ENCODE results near the gene GHR.

GHR gene

DNA sequence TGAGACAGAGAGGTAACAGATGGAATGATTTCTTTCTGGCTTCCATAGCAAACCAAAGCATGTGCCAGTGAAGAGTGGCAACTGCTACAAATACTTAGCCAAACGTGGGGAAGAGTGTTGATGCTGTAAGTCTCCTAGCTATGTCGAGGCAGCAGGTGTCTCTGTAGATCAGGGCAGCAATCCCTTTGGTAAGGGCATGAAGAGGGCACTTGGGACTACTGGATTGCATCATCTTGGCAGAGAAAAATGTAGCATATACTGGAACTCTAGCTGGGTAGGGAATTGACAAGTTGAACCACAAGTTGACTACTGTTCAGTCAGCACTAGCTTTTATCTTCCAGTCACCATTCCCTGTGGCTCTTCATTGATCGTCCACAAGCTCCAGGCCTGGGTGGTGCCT, 75.8 kb downstream of the GHR start:
- Histone ChIP-seq H3K9me3 (ENCODE audit: control extremely low read depth in 1 of 5, control insufficient read depth in 4 of 5, insufficient read depth in 2 of 5, low read depth in 1 of 5, low read length in 4 of 5) (no peaks in the 10 kb centered on the region), H3K36me3 (ENCODE audit: control insufficient read depth in 4 of 4, insufficient read depth in 4 of 4, low read length in 3 of 4) (no peaks in the 10 kb centered on the region), H3K4me1 (ENCODE audit: control extremely low read depth in 1 of 4, control insufficient read depth in 4 of 4, insufficient read depth in 4 of 4, low read length in 3 of 4) (no peaks in the 10 kb centered on the region), H3K4me3 (ENCODE audit: control insufficient read depth in 1 of 7, extremely low read depth in 1 of 7, insufficient read depth in 4 of 7, low read depth in 2 of 7, low read length in 6 of 7) (no peak overlapping the region), H3K27me3 (replicated peaks in 2 of 5; ENCODE audit: control insufficient read depth in 4 of 5, insufficient read depth in 5 of 5, low read length in 4 of 5) (no peaks in the 10 kb centered on the region), H3K27ac (ENCODE audit: insufficient read depth in 1 of 2, low read depth in 1 of 2, low read length in 2 of 2, poor library complexity in 1 of 2, severe bottlenecking in 2 of 2) (no peak overlapping the region)
- POLR2A ChIA-PET: no interaction called here
- no peak for DNase-seq
- CTCF ChIA-PET: no interaction called here
- WGBS (ENCODE audit: insufficient coverage): 93% methylated on average over 3 of the region's 3 CpGs

DNA sequence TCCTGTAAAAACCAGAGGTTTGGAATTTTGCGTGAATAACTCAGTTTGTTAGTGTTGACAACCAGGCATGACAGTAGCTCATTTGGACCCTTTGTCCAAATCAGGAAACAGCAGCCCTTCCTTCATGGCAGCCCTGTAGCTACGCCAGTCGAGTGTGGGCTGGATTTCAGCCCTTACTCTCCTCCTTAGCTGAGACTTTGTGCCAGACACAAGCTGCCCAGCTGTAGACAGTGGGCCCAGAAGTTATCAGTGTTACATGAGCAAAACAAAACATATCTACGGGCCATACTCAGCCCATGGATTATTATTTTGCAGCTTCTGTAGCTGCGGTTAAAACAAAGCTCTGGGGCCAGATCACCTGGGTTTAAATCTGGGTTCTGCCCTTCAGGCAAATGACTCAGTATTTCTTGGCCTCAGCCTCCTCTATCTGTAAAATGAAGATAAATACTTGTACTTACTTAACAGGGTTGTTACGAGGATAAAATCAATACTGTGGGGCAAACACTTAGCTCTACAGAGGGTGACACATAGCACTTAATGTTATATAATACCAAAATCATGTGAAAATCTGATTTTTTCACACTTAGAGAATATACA, 76.9 kb downstream of the GHR start:
- ChIA-PET CTCF (no interaction called here), POLR2A (no interaction called here)
- no peaks in the 10 kb centered on the region for H3K36me3 ChIP-seq (ENCODE audit: control insufficient read depth in 4 of 4, insufficient read depth in 4 of 4, low read length in 3 of 4)
- H3K9me3 ChIP-seq (ENCODE audit: control extremely low read depth in 1 of 5, control insufficient read depth in 4 of 5, insufficient read depth in 2 of 5, low read depth in 1 of 5, low read length in 4 of 5): no peaks in the 10 kb centered on the region
- H3K27ac ChIP-seq (ENCODE audit: insufficient read depth in 1 of 2, low read depth in 1 of 2, low read length in 2 of 2, poor library complexity in 1 of 2, severe bottlenecking in 2 of 2): no peak overlapping the region
- H3K27me3 ChIP-seq (replicated peaks in 2 of 5; ENCODE audit: control insufficient read depth in 4 of 5, insufficient read depth in 5 of 5, low read length in 4 of 5): no peaks in the 10 kb centered on the region
- no peaks in the 10 kb centered on the region for H3K4me1 ChIP-seq (ENCODE audit: control extremely low read depth in 1 of 4, control insufficient read depth in 4 of 4, insufficient read depth in 4 of 4, low read length in 3 of 4)
- WGBS (ENCODE audit: insufficient coverage): 93% methylated on average over 4 of the region's 6 CpGs
- no peak overlapping the region for H3K4me3 ChIP-seq (ENCODE audit: control insufficient read depth in 1 of 7, extremely low read depth in 1 of 7, insufficient read depth in 4 of 7, low read depth in 2 of 7, low read length in 6 of 7)
- no peak for DNase-seq

DNA sequence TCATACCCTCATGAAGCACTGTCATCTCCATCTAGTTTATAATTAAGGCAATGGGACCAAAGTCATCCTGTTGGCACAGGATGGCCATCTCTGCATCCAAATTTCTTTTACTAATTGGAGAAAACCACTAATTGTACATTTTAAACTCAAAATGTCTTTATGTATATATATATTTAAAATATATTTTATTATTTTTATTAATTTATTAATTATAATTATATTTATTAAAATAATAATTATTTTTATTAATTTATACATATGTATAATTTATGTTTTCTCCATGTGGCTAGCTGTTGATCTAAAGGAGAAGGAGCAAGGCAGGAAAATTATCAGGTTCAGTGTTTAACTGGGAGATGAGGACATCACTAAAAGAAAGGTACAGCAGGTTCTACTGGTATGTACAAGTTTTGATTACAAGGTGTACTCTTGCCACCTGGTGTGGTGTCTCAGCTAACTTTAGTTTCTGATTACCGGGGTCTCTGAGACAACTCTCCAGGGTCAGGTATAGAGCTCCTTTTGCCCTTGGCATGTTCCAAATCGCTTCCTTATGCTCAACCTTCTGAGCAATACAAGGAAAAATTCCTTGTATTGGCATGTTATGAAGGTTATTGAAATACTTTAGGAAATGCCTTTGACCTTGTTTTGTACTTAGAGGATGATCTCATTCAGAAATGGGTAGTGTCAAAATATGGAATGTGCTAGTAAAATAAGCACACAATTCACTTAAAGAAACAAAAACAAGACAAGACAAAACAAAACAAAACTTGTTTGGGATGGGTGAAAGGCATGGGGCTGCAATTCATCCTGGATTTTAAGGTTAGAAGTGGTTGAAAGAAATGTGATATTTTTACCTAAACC, 79.6 kb downstream of the GHR start:
- CTCF ChIA-PET: no interaction called here

DNA sequence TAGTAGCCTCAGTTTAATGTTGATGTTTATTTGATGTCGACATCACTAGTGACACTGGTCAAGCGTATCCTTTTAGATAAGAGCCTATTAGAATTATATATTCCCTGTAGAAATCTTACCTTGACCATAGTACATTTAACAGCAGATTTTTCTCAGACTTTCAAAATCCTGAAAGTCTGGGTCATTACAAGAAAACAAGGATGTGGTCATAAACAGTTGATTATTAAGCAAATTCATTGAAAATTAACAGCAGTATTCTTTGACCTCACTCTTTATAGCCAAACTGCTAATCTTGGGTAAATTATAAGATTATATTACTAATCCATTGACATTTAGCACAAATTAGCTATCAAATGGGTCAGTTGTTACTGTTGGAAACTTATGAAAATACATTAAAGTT, 83.4 kb downstream of the GHR start:
- CTCF ChIA-PET: no interaction called here

More for the DNA sequence above, 79.6 kb downstream of the GHR start:
- Histone ChIP-seq H3K27me3 (replicated peaks in 2 of 5; ENCODE audit: control insufficient read depth in 4 of 5, insufficient read depth in 5 of 5, low read length in 4 of 5) (no peaks in the 10 kb centered on the region), H3K4me1 (ENCODE audit: control extremely low read depth in 1 of 4, control insufficient read depth in 4 of 4, insufficient read depth in 4 of 4, low read length in 3 of 4) (no peaks in the 10 kb centered on the region), H3K27ac (ENCODE audit: insufficient read depth in 1 of 2, low read depth in 1 of 2, low read length in 2 of 2, poor library complexity in 1 of 2, severe bottlenecking in 2 of 2) (no peak overlapping the region), H3K36me3 (ENCODE audit: control insufficient read depth in 4 of 4, insufficient read depth in 4 of 4, low read length in 3 of 4) (no peaks in the 10 kb centered on the region), H3K9me3 (ENCODE audit: control extremely low read depth in 1 of 5, control insufficient read depth in 4 of 5, insufficient read depth in 2 of 5, low read depth in 1 of 5, low read length in 4 of 5) (no peaks in the 10 kb centered on the region), H3K4me3 (ENCODE audit: control insufficient read depth in 1 of 7, extremely low read depth in 1 of 7, insufficient read depth in 4 of 7, low read depth in 2 of 7, low read length in 6 of 7) (no peak overlapping the region)
- DNase-seq: no peak
- POLR2A ChIA-PET: no interaction called here
- 86% methylated on average over 1 of the region's 2 CpGs for WGBS (ENCODE audit: insufficient coverage)

DNA sequence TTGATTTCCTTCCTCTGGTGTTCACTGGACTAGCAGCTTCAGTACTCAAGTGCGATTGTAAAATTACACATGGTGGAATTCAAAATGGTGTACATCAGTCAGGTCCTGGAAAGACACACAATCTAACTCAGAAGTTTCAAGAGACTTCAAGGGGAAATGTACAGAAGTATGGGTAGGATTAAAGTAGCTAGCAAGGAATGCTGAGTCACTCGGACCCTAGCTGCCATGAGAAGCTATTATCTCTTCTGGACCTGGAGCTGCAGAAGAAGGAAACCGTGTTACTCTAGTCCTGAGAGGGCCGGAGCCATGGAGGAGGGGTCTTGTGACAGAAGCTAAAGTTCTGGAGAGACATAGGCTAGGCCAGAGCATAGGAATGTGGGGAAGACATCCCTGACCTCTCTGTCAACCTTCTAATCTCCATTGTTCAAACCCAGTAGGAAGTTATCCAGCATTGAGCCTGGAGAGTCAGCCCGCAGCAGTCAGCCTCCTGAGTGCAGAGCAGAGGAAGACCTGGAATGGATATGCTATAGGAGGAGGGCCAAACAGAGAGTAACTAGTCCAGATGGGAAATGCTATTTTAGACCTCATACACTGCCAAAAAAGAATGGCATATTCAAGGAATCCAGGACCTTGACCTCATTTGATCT, 84.3 kb downstream of the GHR start:
- no peak overlapping the region for H3K4me3 ChIP-seq (ENCODE audit: control insufficient read depth in 1 of 7, extremely low read depth in 1 of 7, insufficient read depth in 4 of 7, low read depth in 2 of 7, low read length in 6 of 7)
- no peak for DNase-seq
- ChIA-PET CTCF (no interaction called here), POLR2A (no interaction called here)
- no peak overlapping the region for H3K27ac ChIP-seq (ENCODE audit: insufficient read depth in 1 of 2, low read depth in 1 of 2, low read length in 2 of 2, poor library complexity in 1 of 2, severe bottlenecking in 2 of 2)
- WGBS (ENCODE audit: insufficient coverage): 93% methylated on average over 4 of the region's 5 CpGs
- no peaks in the 10 kb centered on the region for H3K4me1 ChIP-seq (ENCODE audit: control extremely low read depth in 1 of 4, control insufficient read depth in 4 of 4, insufficient read depth in 4 of 4, low read length in 3 of 4)
- H3K27me3 ChIP-seq (replicated peaks in 2 of 5; ENCODE audit: control insufficient read depth in 4 of 5, insufficient read depth in 5 of 5, low read length in 4 of 5): no peaks in the 10 kb centered on the region
- no peaks in the 10 kb centered on the region for H3K9me3 ChIP-seq (ENCODE audit: control extremely low read depth in 1 of 5, control insufficient read depth in 4 of 5, insufficient read depth in 2 of 5, low read depth in 1 of 5, low read length in 4 of 5)
- no peaks in the 10 kb centered on the region for H3K36me3 ChIP-seq (ENCODE audit: control insufficient read depth in 4 of 4, insufficient read depth in 4 of 4, low read length in 3 of 4)

More for the DNA sequence above, 83.4 kb downstream of the GHR start:
- POLR2A ChIA-PET: no interaction called here
- Histone ChIP-seq H3K27ac (ENCODE audit: insufficient read depth in 1 of 2, low read depth in 1 of 2, low read length in 2 of 2, poor library complexity in 1 of 2, severe bottlenecking in 2 of 2) (no peak overlapping the region), H3K9me3 (ENCODE audit: control extremely low read depth in 1 of 5, control insufficient read depth in 4 of 5, insufficient read depth in 2 of 5, low read depth in 1 of 5, low read length in 4 of 5) (no peaks in the 10 kb centered on the region), H3K27me3 (replicated peaks in 2 of 5; ENCODE audit: control insufficient read depth in 4 of 5, insufficient read depth in 5 of 5, low read length in 4 of 5) (no peaks in the 10 kb centered on the region), H3K4me1 (ENCODE audit: control extremely low read depth in 1 of 4, control insufficient read depth in 4 of 4, insufficient read depth in 4 of 4, low read length in 3 of 4) (no peaks in the 10 kb centered on the region), H3K36me3 (ENCODE audit: control insufficient read depth in 4 of 4, insufficient read depth in 4 of 4, low read length in 3 of 4) (no peaks in the 10 kb centered on the region), H3K4me3 (ENCODE audit: control insufficient read depth in 1 of 7, extremely low read depth in 1 of 7, insufficient read depth in 4 of 7, low read depth in 2 of 7, low read length in 6 of 7) (no peak overlapping the region)
- no peak for DNase-seq
- no CpG with 5 or more reads among the region's 2 CpGs for WGBS (ENCODE audit: insufficient coverage)

DNA sequence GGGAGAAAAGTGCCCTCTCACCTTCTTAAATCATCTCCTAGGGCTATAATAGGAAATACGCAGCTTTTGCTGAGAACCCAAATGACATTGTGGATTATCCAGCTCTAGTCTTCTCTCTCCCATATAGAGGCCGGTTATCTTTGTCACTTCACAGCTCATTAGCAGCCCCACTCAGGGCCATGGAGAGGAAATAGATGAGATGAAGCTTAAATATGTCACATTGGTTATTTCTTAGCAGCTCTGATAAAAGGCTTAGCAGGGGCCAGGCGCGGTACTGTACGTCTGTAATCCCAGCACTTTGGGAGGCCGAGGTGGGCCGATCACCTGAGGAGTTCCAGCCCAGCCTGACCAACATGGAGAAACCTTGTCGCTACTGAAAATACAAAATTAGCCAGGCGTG, 90.0 kb downstream of the GHR start:
- Histone ChIP-seq H3K27ac (ENCODE audit: insufficient read depth in 1 of 2, low read depth in 1 of 2, low read length in 2 of 2, poor library complexity in 1 of 2, severe bottlenecking in 2 of 2) (no peak overlapping the region), H3K36me3 (ENCODE audit: control insufficient read depth in 4 of 4, insufficient read depth in 4 of 4, low read length in 3 of 4) (no peaks in the 10 kb centered on the region), H3K27me3 (replicated peaks in 2 of 5; ENCODE audit: control insufficient read depth in 4 of 5, insufficient read depth in 5 of 5, low read length in 4 of 5) (peaks cover 0 to 2% (median 0%) of the 10 kb centered on the region in 5 experiments), H3K4me3 (ENCODE audit: control insufficient read depth in 1 of 7, extremely low read depth in 1 of 7, insufficient read depth in 4 of 7, low read depth in 2 of 7, low read length in 6 of 7) (no peak overlapping the region), H3K4me1 (ENCODE audit: control extremely low read depth in 1 of 4, control insufficient read depth in 4 of 4, insufficient read depth in 4 of 4, low read length in 3 of 4) (no peaks in the 10 kb centered on the region), H3K9me3 (ENCODE audit: control extremely low read depth in 1 of 5, control insufficient read depth in 4 of 5, insufficient read depth in 2 of 5, low read depth in 1 of 5, low read length in 4 of 5) (no peaks in the 10 kb centered on the region)
- WGBS (ENCODE audit: insufficient coverage): 100% methylated on average over 7 of the region's 9 CpGs
- CTCF ChIA-PET: interaction anchor here (1.2 to 4.6 kb wide), 11 partner anchors 18 to 376 kb away, joined by 3 to 30 read pairs (median 3); no protein-coding TSS in a partner anchor
- DNase-seq: no peak
- POLR2A ChIA-PET: no interaction called here

DNA sequence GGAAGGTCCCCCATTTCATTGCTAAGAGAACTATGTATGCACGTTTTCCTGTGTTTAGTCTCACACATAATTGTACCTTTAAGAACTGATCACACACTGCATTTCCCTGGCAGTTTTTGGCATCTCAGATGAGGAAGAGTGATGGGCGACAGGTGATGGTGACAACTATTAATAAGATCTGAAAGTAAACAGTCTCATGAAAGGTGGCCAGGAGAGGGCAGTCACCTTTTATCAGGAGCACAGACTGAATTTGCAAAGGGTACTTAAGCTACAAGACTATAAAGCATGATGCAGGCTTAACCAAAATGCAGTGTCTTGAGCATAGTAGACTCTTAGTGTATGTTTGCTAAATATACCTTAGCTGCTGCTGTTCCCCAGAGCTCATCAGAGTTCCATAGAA, 91.5 kb downstream of the GHR start:
- no peaks in the 10 kb centered on the region for H3K4me1 ChIP-seq (ENCODE audit: control extremely low read depth in 1 of 4, control insufficient read depth in 4 of 4, insufficient read depth in 4 of 4, low read length in 3 of 4)
- H3K27me3 ChIP-seq (replicated peaks in 2 of 5; ENCODE audit: control insufficient read depth in 4 of 5, insufficient read depth in 5 of 5, low read length in 4 of 5): peaks cover 0 to 2% (median 0%) of the 10 kb centered on the region in 5 experiments
- DNase-seq: peak; percentile 39 to 62 (median 55)
- ChIA-PET POLR2A (no interaction called here), CTCF (interaction anchor here (0.9 to 4.6 kb wide), 11 partner anchors 19 to 375 kb away, joined by 3 to 30 read pairs (median 3); no protein-coding TSS in a partner anchor)
- no peak overlapping the region for H3K27ac ChIP-seq (ENCODE audit: insufficient read depth in 1 of 2, low read depth in 1 of 2, low read length in 2 of 2, poor library complexity in 1 of 2, severe bottlenecking in 2 of 2)
- 33% methylated on average over 1 of the region's 2 CpGs for WGBS (ENCODE audit: insufficient coverage)
- H3K4me3 ChIP-seq (ENCODE audit: control insufficient read depth in 1 of 7, extremely low read depth in 1 of 7, insufficient read depth in 4 of 7, low read depth in 2 of 7, low read length in 6 of 7): no peak overlapping the region
- H3K9me3 ChIP-seq (ENCODE audit: control extremely low read depth in 1 of 5, control insufficient read depth in 4 of 5, insufficient read depth in 2 of 5, low read depth in 1 of 5, low read length in 4 of 5): no peaks in the 10 kb centered on the region
- H3K36me3 ChIP-seq (ENCODE audit: control insufficient read depth in 4 of 4, insufficient read depth in 4 of 4, low read length in 3 of 4): no peaks in the 10 kb centered on the region
